Effector CD8-positive, alpha-beta T cell (primary cell): Measurements from ENCODE around the gene ATP2B2.

Experiments
- DNase-seq: peaks from one replicate; lab custom pipeline; 2025; lab: John Stamatoyannopoulos, UW

Gene ATP2B2

DNA sequence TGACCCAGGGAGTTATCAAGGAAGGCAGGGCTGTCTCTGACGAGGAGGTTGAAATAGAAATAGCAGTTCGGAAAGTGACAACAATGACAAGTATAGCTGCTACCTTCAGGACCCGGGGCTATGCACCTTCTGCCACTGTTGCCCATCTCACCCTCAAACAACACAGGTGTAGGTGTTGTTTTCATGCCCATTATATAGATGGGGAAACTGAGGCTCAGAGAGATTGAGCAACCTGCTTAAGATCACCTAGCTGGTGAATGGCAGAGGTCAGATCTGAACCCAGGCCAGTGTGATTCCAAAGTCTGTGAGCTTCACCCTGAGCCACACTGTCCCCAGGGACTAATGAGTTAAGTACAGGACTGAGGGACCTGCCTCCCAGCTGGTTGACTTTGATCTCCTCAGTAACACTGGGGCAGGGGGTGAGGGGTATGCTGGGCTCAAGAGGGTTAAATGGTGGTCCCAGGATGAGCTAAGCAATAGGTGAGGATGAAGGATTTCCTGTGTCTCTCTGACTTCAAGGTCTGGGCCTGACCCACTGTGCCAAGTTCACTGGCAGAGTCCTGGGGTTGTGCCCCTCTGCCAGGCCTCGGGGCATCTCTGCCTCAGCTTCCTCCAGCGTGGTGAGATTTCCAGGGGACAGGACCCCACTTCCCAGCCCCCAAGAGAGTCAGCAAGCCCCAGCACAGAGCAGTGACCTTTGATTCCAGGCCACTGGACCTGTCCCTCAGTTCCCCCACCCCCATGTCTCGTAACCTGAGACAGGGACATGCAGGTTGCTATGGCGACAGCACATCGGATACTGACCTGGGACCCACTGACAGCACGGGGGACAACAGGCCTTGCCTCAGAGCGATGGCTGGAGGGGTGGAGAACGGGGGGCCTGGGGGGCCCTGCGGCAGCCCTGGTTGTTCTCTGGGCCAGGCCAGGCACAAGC, 35.0 kb downstream of the ATP2B2 start:
- no peak for DNase-seq

DNA sequence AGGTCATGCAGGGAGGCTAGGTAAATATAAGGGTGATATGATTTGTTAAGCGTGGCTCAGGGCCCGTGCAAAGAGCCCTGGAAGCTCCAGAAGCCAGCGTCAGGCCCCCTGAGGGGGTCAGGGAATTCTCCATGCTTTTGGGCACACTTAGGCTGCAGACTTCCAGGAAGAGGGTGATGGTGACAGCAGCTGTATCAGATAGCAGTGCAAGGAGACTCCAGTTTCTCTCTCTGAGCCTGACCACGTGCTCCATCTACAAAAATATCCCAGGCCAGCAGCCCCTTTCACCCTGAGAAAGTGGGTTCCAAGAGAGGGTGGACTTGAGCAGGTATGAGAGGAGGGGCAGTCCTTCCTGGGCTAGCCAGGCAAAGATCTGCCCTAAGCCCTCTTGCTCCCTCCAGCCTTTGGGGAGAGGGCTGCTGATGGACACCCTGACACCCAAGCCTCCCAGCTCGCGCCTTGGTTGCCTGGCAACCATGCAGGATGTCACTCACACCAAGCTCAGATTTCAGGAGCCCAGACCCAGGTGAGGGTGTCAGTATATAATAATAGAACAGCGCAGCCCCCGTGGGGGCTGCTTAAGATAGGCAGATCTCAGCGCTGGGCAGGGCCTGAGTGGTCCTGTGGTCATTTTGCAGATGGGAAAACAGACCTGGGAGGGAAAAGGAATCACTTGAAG, 35.8 kb downstream of the ATP2B2 start:
- DNase-seq, result no peak

DNA sequence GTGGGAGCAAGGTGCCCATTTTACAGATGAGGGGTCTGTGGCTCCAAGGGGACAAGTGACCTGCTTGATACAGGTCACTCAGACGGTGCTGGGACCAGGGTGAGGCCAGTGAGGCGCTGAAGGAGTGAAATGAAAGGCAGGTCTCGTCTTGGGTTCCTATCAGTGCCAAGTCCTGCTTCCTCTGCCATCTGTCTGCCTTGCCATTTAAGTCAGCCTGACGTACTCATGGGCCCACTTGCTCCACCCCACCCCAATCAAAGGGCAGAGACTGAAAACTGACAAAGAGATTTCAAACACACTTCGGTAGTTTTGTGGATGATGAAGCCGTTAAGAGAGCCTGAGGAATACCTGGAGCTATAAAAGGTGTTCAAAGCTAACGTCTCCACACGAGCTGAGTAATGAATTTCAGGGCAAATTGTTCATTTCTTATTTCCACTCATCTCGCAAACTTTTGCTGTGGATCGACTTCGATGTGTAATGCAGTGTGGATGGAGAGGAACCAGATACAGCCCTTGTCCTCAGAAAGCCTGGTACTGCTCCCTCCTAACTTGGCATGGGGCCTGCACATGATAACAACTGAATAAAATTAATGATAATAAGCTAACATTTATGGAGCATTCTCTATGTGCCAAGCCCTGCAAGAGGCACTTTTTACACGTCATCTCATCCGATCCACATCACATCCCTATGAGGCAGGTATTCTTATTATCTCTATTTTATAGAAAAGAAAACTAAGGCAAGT, 36.6 kb downstream of the ATP2B2 start:
- no peak for DNase-seq

DNA sequence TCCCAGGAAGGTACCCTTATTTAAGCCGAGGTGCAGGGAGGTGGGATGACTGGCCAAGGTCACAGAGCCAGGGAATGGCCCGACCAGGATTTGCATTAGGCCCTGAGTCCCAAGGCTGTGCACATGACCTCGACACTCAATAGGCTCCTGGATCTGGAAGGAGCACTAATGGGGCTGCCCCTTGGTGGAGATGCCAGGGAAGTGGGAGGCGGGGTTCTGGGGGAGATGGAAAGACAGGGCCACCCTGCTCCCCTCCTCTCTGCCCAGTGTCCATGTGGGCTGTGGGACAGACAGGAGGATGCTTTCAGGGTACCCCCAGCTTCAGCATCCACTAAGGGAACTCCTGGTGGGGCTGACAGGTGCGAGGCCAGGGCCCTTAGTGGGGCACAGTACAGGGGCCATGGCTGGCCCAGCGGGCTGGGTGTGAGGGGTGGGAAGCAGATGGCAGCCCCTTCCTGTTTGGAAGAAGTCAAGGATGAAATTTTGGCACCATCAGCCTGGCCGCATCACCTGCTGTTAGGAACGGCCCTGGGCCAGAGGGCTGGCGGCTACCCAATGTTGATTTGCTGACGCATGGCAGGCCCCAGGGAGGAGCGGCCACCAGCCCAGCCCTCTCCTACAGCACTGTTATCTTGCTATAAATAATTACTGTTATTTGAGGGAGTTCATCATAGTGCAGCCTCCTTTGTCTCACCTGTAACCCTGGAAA, 37.3 kb downstream of the ATP2B2 start:
- DNase-seq, result no peak

DNA sequence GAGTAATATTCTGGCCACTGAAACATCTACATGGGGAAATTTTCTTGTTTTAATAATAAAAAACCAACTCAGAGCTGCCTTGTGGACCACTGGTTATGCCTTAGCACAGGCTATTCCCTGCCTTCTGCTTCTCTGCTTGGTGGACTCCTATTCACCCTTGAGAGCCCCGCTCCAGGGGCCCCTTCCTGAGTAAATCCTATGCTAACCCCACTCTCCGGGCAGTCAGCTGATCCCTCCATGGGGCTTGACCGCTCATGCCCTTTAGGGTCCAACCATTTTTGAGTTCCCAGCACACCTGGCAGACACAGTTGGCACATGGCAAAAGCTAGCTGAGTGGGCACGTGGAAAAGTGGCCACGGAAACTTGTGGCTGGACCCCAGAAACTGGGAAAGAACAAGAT, 38.2 kb downstream of the ATP2B2 start:
- DNase-seq, result no peak

DNA sequence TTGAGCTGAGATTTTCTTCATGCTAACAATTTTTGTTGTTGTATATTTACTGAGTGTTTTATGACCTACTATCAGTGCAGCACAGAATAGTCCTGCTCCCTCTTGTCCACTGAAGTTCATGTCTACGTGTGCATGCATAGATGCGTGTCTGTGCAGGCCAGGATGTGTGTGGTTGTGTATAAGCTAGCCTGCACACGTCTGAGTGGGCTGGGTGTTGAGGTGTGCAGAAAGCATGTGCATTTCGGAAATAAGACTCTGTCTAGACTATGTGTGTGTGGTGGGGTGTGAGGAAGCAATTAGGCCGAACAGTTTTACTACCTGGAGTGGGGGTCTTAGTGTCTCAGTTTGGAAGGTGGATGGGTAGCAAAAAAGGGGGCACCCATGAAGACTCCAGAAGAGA, 39.2 kb downstream of the ATP2B2 start:
- no peak for DNase-seq

DNA sequence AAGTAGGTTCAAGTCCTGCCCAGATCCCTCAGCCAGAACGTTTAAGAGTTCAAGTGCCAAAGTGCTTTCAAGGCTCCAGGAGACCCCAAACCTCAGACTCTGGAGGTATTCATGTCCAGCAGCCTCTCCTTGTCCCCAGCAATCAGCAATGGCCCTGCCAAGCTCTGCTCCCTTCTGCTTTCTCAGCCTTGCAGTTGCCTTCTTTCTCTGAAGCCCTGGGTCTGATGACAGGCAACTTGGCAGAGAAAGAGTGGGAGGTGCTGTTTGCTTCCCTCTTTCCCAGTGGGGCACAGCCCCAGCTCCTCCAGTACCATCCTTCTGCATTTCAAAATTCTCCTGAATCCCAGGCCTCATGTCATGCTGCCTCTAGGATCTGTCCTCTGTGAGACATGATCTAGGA, 40.2 kb downstream of the ATP2B2 start:
- DNase-seq, result no peak

DNA sequence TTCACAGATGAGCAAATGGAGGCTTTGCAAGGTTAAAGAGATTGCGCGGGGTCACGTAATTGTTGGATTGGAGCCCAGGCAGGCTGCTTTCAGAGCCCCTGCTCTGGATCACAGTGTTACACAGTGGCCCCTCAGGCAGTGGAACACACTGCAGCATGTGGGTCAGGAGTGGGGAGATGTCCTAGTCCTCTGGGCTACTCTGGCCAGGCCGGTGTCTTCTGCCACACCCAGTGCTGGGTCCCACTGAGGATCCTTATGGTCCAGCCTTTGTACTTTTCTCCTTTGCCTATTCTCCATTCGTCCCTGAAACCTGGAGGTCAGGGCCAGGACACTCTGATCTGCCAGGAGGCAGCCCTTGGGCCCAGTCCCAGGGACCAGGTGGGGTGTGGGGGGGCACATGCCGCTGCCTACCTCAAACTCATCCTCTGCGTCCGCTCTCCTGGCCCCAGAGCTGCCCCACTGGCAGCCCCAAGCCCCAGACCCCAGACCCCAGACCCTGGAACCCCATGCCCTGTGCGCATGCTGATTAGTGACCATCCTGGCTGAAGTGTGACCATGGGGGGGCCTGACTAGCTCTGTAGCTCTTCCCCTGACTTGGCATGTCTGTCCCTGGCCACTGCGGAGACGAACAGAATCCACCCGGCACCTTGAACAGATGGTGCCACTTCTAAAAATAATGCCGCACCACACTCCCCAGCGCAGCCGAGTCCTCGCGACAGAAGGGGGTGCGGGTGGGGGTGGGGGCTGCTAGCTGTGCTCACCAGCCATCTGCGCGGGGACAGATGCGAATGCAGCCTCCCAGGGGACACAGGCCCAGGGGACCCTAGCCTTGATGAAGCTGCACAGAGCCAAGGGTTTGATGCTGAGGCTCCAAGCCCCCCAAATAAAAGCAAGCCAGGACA, 41.6 kb downstream of the ATP2B2 start:
- DNase-seq, result no peak

DNA sequence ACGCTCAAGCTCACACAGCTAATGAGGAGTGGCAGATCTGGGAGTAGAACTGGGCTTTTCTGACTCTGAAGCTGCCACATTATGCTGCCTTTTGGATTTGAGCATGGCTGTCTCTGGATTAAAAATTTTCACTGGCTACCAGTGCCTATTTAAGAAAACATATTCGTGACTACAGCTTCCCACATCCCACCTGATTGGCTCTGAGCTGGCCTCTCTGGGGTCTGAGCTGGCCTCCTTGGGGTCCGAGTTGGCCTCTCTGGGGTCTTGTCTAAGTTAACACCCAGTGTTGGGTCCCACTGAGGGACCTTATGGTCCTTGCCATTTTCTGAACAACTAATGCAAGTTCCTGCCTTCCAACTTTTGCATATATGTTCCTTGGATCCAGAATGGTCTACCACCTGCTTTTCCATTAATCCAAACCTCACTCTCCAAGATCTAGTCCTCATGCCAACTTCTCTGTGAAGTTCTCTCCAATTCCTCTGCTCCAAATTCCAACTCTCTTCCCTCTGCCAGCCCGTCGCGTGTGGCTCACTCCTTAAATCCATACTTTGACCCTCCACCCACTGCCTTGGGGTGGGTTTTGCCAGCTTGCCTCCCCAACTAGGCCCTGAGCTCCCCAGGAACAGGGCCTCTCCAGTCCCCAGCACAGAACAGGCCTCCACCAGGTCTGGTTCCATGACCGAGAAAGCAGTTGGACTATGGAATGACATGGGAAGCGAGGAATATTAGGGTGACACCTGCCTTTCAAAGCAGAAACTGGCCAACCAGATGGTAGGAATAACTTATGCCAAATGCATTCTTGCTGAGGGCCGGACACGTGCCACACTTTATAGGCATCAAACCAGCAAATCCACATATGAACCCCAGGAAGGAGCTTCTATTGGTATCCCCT, 42.5 kb downstream of the ATP2B2 start:
- no peak for DNase-seq

DNA sequence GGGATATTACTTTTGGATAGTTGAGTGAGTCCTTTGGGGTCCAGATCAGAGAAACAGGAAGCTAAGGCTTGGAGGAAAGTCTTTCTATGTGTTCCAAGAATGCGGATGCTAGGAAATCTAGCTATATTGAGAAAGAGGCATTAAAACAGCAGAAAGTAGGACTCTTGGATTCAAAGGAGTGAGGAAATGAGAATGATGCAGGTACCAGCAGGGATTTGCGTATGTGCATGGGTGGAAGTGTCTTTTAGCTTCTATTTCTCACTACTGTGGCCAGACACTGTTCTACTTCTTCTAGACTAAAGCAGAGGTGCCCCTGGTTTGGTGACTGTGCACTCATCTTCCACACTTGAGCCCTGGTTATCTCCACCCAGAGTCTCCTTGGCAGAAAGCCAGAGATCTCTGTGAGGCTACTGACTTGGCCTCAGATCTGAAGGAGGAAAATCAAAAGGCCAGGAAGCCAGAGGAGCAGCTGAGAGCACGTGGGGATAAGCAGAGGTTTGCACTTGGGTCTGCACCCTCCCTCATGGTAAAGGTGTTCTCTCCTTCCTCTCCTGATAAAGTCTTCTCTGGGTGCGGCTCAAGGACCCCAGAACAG, 44.3 kb downstream of the ATP2B2 start:
- DNase-seq, result no peak

DNA sequence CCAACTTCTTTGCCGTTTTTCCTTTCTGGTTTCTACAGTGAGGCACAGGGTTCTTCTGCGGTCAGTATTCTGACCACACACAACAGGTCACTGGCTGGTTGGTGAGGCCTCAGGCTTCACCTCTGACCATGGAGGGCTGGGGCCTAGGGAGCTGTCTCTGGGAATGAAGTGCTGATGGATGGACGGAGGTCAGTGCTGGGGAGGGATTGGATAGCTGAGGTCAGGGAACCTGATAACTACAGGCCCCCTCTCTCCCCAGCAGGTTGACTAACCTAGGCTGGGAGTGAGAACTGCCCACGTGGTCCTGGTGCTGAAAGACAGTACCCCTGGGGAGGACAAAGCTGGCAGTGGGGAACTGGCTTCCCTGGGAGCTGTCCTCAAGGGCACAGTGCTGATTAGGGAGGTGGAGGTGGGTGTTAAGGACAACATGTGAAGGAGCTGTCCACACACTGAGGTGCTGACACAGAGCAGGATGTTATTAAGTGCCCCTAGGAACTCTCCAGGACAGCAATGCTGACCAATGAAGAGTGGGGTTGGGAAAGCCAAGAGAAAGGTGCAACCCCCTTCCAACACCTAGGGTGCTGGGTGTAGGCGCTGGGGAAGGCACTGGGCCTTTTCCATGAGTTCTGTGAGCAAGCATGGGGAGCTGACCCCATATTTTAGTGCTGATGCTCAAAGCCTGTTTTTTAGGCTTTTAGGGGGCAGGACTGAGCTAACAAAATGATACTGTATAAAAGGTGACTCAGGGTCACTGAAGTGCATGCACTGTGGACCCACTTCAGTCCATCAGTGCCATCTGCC, 45.2 kb downstream of the ATP2B2 start:
- DNase-seq, result peak; percentile 23

DNA sequence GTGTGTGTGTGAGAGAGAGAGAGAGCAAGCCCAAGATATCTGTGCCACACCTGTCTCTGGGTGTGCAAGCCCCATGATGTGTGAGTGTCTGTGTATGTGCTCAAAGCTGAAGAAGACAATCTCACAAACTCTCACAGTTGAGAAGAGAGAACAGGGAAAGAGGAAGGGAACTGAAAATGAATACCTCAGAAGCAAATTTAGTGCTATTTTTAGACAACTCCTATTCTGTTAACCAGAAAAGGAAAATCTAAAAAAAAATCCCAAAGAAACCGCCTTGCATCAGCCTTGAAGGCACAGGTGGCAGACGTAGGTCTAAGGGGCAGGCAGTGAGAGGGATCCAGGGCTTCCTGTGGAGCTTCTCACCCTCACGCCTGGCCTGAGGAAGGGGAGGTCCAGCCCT, 47.8 kb downstream of the ATP2B2 start:
- DNase-seq, result no peak

DNA sequence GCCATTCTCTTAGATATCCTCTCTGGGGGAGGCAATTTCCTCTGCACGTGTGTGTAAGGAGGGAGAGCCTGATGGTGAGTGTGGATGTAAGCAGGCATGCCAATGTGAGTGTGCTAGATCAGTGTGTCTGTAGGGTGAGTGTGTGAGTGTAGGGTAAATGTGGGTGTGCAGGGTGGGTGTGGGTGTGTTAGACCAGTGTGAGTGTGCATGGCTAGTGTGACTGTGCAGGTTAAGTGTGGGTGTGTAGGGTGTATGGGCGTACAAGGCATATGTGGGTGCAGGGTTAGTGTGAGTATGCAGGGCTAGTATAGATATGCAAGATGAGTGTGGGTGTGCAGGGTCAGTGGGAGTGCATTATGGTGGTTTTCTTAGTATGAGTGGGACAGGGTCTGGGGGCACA, 48.4 kb downstream of the ATP2B2 start:
- DNase-seq, result no peak

DNA sequence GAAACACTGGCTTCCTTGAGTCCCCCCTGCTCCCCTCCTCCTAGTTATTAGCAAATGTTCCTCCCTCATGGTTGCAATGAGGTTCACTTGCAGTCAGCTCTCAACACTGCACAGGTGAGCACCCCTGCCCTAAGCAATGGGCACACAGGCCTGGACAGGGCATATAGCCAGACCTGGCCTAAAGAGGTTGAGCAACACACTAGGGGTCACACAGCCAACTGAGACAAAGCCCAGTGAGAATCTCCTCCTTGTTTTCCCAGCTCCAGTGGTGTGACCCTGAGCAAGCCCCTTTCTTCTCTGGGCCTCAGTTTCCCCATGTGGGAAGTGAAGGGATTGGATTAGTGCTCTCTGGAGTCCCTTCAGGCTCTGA, 49.9 kb downstream of the ATP2B2 start:
- DNase-seq, result no peak

DNA sequence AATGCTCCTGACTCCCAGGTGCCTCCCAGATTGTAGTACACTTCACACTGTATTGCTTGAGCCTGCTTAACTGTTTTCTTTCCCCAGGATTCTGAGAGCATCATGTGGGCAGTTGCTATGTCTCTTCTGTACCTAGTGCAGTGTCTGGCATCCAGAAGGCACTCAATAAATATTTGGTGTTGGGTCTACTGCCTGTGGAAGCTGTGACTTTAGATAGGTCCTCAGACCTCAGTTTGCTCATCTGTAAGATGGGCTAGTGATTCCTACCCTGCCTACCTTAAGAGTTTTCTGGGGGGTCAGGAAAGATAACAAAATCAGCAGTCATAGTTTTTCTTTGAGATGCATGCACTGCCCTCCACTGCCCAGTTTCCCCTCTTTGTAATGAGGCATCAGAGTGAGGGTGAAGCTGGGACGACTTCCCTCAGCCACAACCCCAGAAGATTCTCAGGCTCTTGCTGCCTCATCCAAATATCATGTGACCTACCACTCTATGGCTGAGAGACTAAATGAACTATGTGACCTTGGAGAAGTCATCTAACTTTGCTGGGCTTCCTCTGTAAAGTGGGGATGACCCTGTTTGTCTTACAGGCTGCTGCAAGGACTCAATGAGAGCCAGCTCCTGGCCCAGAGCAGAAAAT, 50.4 kb downstream of the ATP2B2 start:
- no peak for DNase-seq

DNA sequence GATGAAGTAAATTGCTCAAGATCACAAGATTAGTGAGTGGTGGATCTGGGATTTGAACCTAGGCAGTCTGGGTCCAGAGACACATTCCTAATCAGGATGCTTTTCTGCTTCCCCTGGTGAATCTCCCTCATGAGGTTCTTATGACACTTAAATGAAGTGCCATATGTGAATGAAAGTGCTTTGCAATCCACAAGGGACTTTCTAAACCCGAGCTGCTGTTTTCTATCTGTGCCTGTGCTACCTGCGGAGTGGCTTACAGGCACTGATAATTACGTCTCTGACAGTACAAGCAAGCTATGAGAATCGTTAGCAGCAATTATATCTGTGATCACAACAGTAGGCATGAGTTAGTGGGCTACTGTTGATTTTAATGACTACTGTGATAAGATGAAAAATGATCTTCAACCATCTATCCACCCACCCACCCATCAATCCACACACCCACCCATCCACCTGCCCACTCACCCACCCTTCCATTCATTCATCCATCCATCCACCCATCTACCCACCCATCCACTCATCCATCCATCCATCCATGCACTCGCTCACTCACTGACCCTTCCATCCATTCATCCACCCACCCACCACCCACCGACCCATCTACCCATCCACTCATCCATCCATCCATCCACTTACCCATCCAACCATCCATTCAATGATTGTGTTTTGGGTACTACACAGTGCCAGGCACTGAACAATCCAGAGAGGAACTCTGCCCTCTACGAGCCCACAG, 51.8 kb downstream of the ATP2B2 start:
- DNase-seq, result no peak
